GM12891 (cell line): ENCODE data around the gene ADAMTS17.

Source experiments
- PAX5 ChIP-seq: IDR thresholded peaks from 2 replicates; pipeline ENCODE4 v1.6.1; 2011; ENCODE audit warnings: low read length, moderate library complexity, mild to moderate bottlenecking; ENCODE audit not compliant: insufficient read depth, severe bottlenecking
- POLR2A ChIP-seq: IDR thresholded peaks from 2 replicates; pipeline ENCODE4 v1.6.1; 2011; ENCODE audit warnings: low read depth, low read length, control low read depth
- POLR2AphosphoS5 ChIP-seq: IDR thresholded peaks from 2 replicates; pipeline ENCODE4 v1.6.1; 2011; ENCODE audit warnings: low read depth, low read length, control low read depth
- POU2F2 ChIP-seq: IDR thresholded peaks from 2 replicates; pipeline ENCODE4 v1.6.1; 2011; ENCODE audit warnings: low read depth, mild to moderate bottlenecking, control low read depth, low read length, moderate library complexity
- SPI1 ChIP-seq: IDR thresholded peaks from 2 replicates; pipeline ENCODE4 v1.6.1; 2011; ENCODE audit warnings: low read depth, low read length, control low read depth
- TAF1 ChIP-seq: IDR thresholded peaks from 2 replicates; pipeline ENCODE4 v1.6.1; 2011; ENCODE audit warnings: low read depth, low read length, control low read depth

DNA sequence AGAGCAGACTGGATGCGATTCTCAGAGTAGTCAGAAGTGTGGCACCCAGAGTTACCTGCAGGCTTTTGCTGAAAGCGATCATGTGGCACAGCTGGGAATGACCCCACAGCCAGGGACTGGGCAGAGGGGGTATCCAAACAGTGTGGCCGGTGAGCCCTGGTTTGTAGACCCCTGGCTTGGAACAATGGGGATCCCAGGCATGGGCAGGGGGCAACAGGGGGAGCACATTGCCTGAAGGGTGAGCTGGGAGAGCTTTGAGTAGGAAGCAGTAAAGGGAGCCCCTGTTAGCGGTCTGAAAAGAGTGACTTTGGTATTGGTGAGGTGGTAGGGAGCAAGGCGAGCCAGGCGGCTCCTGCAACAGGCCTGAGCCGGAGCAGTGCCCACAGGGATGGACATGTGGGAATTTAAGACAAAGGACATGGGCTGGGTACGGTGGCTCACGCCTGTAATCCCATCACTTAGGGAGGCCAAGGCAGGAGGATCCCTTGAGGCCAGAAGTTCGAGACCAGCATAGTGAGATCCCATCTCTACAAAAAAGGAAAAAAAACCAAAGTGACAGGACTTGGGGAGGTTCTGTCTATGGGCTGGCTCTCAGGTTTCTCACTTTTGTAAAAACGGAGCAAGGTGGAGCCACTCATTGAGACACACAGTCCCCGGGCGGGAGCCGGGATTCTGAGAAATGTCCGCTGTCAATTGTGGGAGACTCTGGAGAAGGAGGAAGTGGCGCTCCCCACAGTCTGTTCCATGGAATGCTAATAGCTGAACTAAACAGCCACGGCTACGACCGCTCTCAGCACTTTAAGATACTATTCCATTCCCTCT lies 384.7 kb downstream of the ADAMTS17 start:
- TF ChIP-seq POLR2A, result no peak
- no peak for TF ChIP-seq POLR2AphosphoS5
- TF ChIP-seq TAF1, result no peak
- no peak for TF ChIP-seq PAX5
- TF ChIP-seq POU2F2, result no peak
- no peak for TF ChIP-seq SPI1
